Measurements from ENCODE around the gene KTN1.

DNA sequence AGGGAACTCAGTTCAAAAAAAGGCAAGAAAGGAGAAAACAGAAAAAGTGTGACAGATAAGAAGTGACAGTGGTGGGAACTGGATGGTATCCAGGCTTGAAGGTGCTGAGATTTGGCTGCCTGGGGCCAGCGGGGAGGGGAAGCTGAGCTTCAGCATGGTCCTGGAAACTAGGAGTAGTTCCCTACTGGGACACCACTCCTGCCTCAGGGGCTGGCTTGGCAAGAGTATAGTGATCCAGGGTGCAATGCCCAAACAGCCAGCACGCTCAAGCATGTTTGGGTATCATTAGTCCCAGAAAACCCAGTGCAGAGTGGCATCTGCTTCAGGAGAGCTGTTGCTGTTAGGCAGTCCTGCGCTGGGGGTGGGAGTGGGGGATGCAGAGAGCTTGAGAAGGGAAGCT is 49.5 kb upstream of the KTN1 start:
- TF ChIP-seq CTCF (IDR thresholded peaks at IDR 0.05) (no peak), POLR2A (IDR thresholded peaks at IDR 0.05) (no peak), POLR2AphosphoS5 (IDR thresholded peaks at IDR 0.05) (no peak)

Data from breast epithelium (tissue), 3 donors.